Measurements from ENCODE around the gene DCHS1.

DNA sequence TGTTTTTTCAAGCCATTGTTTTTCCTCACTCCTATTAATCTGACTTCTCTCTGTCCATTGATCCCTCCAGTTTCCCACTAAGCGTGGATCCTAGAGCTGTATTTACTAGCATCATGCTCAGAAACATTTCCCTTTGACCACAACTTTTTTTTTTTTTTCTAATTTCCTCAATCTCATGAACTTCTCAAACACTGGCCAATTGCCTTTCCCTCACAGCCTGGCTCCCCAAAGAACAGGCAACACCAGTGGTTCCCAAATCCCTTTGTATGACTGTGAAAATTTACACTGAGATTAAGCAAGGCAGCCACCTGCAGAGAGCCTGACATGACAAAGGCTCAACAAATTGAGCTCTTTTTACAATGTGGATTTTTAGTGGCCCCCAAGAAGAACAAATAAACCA lies 35.0 kb downstream of the DCHS1 start:
- TF ChIP-seq EZH2 (IDR thresholded peaks at IDR 0.05; ENCODE audit: borderline replicate concordance), result no peak
- TF ChIP-seq, protein P1, sequence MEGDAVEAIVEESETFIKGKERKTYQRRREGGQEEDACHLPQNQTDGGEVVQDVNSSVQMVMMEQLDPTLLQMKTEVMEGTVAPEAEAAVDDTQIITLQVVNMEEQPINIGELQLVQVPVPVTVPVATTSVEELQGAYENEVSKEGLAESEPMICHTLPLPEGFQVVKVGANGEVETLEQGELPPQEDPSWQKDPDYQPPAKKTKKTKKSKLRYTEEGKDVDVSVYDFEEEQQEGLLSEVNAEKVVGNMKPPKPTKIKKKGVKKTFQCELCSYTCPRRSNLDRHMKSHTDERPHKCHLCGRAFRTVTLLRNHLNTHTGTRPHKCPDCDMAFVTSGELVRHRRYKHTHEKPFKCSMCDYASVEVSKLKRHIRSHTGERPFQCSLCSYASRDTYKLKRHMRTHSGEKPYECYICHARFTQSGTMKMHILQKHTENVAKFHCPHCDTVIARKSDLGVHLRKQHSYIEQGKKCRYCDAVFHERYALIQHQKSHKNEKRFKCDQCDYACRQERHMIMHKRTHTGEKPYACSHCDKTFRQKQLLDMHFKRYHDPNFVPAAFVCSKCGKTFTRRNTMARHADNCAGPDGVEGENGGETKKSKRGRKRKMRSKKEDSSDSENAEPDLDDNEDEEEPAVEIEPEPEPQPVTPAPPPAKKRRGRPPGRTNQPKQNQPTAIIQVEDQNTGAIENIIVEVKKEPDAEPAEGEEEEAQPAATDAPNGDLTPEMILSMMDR (IDR thresholded peaks at IDR 0.05; ENCODE audit: poor library complexity), result no peak

Data from hepatocyte (in vitro differentiated cells).